Muscle of arm (tissue), 12 donors: Measurements from ENCODE around the gene MELTF. TPM values are rescaled to one million over a fixed set of nuclear protein-coding genes. Genes with fewer than 3 reads are reported as not detected.

ENCODE experiments used
- DNase-seq: peaks from one replicate; pipeline ENCODE4 v3.0.0-alpha.2; 2013
- polyA plus RNA-seq, 12 donors: library from polyadenylated mRNA; unstranded; fragments of 120-200 nt; gene quantifications; one replicate each; pipeline ENCODE4 v1.2.1, GENCODE V29; 2013; ENCODE audit not compliant: insufficient read length in 12 of 12

Gene MELTF
- polyA plus RNA-seq, 12 donors, result 5.2 to 18.7 (median 7.9) TPM; not detected in 1

DNA sequence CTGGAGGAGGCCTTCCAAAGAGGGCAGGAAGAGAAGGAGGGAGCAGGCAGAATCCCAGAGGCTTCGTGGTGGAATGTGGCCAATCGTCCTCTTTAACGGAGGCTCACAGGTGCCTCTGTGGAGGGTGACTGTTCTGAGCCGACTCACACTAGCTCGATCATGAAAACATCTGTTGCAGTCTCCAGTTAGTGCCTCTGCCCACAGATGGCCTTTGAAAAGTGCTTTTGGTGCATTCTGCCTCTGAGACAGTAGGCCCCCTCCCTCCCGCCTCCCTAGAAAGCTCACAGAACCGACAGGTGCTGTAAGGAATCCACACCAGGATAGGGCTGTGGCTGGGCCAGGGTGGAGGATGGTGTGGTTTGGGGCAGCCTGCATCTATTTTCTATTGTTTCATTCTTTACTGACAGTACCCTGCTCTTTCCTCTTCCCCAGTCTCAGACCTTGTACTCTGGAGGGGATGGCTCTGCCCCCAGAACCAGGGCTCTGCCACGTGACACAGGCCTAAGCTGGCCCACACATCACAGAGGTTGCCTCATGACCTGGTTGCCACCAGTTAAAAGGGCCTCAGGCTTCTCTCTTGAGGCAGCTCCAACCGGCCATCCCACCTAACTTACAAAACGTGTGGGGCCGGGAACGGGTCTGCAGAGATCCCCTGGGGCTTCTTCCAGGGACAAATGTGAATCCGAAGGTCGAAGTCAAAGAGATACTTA is 33.8 kb downstream of the MELTF start:
- DNase-seq, result no peak

DNA sequence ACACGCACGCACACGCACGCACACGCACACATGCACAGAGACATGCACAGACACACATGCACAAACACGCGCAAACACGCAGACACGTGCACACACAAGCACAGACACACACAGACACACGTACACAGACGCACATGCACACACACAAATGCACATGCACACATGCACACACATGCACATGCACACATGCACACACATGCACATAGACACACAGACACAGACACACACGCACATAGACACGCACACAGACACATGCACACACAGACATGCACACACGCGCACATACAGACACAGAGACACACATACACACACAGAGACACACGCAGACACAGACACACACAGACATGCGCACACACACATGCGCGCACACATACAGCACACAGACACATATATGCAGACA is 34.6 kb downstream of the MELTF start:
- no peak for DNase-seq

DNA sequence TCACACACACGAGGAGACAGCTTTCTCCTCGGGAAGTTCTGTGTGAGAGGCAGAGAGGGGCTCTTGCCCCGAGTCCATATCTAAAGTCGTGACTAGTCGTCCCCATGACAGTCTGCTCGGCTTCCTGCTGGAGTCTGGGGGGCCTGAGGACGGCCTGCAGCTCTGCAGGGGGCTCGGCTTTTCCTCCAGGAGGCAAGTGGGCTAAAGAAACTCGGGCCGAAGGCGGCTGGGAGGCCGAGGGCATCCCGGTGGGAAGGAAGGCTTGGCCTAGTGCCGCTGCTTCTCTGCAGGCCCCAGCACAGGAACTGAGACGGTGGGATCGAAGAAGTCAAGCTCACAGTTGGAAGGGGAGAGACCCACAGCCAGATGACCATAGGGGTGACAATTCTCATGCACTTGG is 35.6 kb downstream of the MELTF start:
- DNase-seq, result no peak

DNA sequence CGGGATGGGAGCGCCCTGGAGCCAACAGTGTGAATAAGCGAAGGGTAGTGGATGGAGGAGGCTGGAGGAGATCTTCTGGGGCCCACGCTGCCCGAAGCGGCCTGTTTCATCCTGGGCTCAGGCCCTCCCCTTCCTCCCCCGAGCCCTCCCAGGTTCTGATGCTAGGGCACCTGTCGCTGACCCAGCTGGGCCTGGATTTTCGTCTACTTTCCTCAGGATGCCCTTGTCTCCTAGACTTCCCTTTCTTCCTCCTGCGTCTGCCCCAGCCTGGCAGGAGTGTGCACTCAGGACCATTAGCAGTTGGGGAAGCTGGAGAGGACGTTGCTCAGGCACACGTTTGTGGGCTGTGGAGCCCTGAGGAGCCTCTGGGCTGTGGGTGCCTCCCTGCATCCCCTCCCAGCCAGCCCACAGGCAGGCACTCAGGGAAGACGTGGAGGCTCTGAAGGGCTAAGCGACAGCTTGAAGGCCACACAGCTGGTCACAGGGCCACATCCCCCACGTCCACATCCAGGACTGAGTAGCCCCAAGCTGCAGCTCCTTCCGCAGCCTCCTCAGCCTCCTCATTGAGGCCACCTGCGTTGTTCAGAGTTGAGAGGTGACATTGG is 37.1 kb downstream of the MELTF start:
- no peak for DNase-seq

DNA sequence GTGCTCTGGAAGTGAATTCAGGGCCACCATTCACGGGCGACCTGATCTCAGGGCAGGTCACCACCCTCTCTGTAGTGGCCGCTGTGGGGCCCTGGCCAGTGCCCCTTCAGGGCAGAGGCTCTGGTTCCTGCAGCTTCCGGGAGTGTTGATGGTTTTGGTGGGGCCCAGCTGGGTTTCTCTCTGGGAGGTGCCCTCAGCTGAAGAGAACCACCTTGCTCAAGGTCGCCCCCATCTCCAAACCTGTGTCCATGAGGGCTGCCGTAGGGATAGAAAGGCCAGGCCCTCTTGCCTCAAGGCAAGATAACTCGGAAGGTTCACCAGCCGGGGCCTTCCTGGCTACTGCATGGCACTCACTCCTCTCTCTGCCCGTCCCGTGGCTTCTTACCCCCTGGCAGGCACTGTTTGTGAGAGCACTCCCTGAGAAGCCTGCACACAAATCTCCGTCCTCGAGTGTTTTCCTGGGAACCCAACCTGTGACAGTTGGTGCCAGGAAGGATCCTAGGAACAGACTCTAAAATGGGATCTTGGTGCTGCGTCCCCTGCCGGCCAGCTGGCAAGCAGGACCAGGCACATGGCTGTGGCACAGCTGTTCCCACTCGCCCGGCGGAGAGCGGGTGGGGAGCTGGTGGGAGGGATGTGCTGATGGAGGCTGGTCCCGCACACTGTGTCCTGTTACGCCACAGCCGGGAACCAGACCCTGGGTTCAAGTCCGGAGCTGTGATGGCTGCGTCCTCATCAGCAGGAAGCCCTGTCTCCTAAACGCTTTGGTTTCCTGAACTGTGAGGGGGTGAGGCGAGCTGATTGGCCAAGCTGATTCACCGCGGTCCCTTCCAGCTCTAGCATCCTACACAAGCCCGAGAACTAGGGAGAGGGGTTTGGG is 37.8 kb downstream of the MELTF start:
- DNase-seq, result no peak

DNA sequence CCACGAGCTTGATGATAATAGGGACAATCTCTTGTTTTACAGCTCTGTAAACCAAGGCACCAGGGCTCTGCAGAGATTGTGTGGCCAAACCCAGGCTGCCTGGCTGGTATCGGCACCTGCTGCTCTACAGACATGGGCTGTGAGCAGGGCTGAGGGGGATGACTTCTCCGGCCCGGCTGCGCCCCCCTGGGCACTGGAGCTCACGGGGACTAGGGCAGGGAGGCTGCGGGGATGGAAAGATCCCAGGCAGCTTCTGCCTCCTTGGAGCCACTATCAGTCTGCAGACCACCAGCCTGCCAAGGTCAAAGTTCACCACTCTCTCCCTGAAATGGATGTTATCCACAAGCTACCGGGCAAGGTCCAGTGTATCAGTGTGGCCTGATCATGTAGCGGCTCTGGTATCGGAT is 39.0 kb downstream of the MELTF start:
- DNase-seq, result no peak

DNA sequence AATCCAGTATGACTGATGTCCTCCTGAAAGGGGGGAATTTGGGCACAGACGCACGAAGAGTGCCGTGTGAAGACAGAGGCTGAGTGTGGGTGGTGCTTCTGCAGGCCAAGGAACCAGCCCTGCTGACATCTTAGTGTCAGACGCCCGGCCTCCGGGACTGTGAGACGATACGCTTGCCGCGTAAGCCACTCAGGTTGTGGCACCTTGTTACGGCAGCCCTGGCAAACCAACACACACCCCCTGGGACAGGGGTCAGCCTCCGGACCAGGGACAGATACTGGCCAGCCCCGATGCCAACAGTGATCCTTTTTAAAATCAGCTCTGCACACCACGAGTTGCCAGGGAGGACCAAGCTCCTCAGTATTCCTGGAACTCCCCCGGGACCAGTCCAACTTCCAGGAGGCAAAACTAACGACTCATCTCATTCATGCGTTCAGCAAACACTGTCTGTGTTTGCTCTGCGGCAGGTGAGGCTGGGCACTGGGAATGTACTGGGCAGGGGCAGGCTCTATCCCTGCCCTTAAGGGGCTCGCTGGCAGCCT is 39.8 kb downstream of the MELTF start:
- no peak for DNase-seq

DNA sequence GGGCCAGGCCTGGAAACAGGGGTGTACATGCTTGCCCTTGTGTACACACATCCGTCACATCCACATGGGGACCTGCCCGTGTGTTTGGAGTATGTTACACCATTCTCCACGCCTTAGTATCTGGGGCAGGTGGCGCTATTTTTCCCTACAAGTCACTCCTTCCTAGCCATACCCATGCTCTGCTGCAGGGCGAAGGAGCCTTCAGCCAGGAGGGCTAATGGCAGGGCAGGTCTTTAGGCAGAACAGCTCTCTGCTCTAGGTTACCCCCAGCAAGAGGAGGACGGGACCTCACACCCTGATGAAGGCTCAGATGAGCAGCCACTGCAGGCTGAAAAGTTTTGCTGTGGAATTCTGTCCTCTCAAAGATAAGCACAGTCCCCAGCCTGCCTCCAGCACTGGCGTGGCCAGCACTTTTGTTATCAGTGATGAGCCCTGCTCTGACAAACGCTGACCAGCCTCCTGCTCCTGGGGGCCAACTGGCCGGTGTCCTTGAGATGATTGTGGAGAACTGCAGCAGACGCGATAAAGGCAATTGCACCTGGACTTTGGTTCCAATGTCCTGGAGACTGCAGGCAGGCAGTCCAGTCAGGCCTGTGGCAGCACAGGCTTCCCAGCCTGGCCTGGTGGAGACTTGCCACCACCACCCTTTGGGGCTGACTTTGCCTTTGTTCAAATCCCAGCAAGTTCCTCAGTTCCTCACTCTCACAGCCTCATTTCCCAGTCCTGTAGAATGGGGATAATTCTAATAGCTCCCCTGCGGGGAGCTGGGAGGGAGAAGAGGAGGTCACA is 41.2 kb downstream of the MELTF start:
- DNase-seq, result no peak

DNA sequence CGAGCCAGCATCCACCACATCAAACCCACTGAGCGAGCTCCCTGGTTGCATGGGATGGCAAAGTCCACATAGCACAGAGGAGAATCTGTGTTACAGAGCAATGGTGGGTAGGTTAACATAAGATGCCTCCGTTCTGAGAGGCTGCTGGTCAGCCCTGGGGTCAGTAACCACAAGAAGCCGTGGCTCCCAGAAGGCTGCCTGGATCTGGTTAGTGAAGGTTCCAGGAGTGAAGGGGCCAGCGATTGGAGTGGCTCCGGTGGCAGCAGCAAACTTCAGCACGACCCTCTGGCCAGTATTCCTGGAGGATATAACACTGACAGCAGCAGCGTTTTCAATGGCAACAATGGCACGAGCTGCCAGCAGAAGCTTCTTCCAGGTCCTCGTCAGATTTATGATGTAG is 42.6 kb downstream of the MELTF start:
- DNase-seq, result no peak

DNA sequence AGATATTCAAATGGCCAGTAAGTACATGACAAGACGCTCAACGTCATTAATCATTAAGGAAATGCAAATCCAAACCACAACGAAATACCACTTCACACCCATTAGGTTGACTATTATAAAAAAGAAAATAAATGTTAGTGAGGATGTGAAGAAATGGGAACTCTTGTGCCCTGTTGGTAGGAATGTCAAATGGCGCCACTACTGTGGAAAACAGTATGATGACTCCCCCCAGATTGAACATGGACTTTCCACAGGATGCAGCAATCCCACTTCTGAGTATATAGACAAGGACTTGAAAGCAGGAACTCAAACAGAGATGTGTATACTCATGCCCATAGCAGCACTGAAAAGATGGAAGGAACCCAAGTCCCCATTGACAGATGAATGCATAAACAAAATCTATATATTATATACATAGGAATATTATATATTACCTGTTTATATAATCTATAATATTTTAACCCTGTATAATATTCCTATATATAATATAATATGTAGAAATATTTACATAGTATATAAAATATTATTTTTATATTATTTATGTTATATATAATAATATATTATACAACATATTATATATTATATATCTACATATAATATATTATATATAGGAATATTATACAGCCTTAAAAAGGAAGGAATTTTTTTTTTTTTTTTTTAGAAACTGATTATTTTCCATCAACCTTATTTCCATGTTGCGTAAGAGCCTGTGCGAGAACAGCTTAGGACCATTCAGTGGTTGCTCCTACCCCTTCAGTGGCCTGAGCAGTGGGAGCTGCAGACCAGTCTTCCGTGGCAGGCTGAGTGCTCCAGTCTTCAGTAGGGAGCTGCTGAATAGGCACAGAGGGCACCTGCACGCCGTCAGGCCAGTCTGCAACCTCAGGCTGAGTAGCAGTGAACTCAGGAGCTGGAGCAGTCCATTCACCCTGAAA is 43.4 kb downstream of the MELTF start:
- DNase-seq, result no peak

DNA sequence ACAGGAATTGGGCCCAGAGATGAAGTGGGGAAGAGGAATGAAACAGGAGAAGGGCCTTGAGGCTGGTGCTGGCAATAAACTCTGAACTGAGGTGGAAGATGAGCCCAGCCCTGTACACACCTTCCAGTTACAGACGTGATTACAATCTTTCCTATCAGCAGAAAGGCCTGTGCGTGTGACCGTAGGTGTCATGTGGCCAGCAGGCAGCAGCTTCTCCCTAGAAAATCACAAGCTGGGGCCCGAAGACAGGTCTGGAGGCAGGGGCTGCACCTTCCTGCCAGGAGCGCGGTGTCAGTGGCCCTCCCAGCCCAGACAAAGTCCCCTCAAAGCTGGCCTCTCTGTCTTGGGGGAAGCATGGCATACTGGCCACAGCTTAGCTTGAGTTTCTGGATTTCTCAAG is 44.3 kb downstream of the MELTF start:
- no peak for DNase-seq

DNA sequence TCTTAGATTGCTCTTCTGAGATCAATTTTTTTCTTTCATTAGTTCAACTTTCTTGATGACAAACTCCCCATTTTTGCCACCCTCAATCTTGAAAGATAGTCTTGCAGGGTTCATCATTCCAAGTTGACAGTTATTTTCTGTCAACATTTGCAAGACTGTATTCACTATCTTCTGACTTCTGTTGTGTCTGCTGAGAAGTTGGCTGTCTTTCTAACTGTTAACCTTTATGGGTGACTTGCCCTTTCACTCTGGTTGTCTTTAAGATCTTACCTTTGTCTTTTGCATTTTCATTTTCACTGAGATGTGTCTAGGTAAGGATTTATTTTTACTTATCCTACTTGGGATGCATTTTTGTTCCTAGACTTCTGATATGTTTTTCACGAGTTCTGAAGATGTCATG is 46.4 kb downstream of the MELTF start:
- DNase-seq, result no peak

DNA sequence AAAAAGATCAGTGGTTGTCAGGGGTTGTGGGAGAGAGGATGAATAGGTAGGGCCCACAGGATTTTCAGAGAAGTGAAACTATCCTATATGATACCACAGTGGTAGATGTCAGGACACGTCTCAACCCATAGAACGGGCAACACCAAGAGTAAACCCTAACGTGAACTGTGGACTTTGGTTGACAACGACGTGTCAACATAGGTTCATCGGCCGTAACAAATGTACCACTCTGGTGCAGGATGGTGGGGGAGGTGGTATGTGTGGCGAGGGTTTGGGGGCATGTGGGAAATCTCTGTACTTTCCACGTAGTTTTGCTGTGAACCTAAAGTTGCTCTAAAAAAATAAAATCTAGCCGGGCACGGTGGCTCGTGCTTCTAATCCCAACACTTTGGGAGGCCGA is 48.0 kb downstream of the MELTF start:
- no peak for DNase-seq

DNA sequence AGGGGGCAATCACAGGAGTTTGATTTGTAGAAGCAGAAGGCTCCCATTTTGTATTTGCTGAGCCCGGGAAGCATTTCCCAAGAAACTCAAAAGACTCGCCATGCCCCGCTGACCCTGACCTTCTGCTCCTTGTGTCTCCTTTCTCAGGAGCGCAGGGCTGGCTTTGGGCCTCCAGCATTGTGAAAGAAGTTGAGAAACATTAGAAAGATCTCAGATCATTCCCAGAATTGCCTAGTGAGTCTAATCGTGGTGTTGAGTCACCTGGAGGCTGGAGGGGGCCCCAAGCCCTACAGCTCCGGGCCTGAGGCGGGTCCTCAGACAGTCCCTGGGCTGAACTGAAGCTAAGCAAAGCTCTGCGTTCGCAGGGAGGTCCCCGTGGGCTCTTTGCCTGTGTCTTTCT is 50.1 kb downstream of the MELTF start:
- DNase-seq, result no peak

DNA sequence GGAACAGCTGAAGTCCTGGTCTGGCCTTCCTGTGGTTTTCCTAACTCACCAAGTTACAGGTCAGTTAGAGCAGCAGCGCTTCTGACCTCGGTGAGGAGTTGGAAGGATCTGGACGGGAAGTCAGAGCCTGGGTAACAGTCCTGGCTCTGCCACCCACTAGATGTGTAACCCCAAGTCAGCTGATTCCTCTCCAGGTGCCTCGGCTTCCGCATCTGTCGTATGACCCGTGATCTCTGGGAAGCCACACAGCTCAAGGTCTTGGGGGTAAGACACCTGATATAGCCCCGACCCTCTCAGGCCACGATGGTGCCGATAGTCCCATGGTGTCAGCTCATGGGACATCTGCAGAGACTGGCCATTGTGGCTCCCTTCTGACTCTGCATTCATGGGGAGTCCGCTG is 52.7 kb downstream of the MELTF start:
- no peak for DNase-seq

DNA sequence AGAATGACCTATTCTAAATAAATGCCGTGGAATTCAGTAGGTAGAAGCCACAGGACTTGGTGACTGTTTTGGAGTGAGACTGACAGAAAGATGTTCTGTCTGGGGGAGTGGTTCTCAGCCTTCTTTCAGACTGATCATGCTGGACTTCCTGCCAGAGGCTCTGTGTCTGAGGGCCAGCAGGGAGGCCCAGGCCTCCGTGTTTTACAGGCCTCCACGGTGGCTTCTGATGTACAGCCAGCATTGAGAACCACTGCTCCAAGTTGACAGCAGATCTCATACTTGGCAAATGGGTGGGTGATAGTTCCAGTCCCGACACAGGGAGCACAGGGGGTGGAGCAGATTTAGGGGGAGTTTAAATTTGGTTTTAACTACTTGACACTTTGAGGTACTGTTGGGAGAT is 54.3 kb downstream of the MELTF start:
- no peak for DNase-seq

DNA sequence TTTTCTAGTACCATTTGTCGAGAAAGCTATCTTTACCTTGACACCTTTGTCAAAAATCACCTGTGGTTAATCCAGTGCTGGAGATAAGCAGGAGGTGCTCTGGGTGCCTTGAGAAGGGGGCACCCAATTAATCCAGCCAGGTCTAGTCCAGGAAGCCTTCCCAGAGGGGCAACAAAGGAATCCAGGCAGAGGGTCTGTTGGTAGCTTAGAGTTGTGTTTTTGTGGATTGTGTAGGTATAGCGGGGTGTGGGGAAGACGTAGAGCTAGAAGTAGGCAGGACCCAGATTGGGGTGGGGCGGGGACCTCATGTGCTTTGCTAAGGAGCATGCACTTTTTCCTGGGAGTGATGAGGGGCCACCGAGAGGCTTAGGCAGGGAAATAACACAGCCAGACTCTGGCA is 55.0 kb downstream of the MELTF start:
- no peak for DNase-seq

DNA sequence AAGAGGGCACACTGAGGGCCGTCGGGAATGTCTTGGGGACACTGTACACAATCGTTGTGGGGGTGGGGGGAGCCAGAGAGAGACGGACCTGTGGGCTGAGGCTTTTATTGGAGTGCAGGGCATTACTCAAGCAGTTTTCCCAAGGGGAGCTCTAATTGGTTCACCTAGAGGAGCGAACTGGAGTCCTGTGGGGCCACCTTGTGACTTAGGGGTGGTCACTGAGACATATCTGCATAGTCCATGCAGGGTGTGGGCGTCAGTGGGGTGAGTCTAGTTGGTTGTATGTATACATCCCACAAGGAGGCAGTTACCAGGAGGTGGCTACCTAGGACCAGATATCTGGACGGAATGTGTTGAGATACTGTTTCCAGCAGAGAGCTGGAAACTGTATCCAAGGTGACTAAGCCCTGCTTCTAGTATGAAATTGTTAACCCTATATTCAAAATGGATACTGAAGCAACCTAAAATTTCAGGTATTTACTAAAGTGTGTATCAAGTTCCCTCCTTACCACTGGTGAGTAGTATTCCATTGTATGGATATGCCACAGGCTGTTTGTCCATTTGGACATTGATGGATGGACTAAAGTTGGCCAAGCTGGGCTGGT is 58.4 kb downstream of the MELTF start:
- no peak for DNase-seq

DNA sequence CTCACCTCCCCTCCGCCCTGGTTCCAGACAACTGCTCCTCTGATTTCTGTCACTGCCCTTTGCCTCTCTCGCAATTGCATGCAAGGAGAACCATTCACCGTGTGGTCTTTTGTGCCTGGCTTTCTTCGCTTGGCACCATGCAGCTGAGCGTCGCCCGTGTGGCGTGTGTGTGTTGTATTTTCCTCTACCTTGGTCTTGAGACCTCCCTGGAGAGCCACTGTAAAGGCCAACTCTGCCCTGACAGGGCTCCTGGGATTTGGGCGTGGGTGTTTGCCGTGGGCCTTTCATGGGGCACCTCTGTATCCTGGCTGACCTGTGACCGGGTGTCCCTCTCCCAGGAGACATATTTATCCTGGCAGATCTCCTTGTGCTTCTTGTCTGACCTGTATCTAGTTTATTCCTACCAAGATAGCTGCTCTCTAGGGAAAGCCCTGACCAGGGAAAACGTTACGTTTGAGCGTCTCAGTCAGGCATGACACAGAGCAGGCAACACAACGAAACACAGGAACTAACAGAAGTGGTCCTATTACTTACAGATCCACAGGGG is 59.0 kb downstream of the MELTF start:
- DNase-seq, result no peak
